NCI-H1048 (cell line): ENCODE data around the gene EDEM2.
"Not testable (repeated sequence)": the region's sequence is repeated elsewhere in the genome, so short reads cannot be mapped to it uniquely, and the experiment has no call there.

ENCODE experiments used
- DNase-seq: peaks from one replicate; lab custom pipeline; 2025; lab: John Stamatoyannopoulos, UW

The EDEM2 gene

DNA sequence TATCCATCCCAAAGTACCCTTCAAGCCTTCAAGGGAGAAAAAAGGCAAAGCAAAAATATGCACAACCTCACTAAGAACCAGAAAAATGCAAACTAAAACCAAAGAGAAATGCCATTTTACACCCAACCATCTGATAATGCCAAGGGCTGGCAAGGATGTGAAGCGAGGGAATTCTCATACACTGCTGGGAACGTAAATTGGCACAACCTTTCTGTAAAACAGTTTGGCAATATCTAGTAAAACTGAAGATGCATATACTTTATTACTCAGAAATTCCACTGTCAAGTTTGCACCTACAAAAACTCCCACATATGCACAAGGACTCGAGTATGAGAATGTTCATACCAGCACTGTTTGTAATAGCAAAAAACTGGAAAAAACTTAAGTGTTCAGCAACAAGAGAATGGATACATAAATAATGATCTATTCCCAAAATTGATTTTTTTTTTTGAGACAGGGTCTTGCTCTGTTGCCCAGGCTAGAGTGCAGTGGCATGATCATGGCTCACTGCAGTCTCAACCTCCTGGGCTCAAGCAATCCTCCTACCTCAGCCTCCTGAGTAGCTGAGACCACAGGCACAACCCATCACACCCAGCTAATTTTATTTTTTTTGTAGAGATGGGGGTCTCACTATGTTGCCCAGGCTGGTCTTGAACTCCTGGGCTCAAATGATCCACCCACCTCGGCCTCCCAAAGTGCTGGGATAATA is 21.7 kb upstream of the EDEM2 start:
- DNase-seq = not testable (repeated sequence)

DNA sequence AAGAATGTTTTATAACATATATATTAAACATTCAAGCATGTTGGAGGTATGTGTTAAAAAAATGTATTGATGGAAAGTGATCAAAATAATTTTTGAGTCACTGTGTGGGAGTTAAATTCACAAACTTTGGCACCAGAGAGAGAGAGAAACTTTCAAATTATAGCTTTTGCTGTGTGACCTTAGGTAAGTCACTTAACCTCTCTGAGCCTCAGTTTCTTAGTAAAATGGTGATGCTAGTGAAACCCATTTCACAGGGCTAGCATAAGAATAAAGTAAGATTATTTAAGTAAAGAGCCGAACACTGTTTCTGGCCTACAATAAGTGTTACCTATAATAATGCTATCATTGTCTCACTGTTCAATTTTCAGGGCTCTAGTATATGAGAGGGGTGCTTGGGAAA is 20.7 kb upstream of the EDEM2 start:
- DNase-seq = no peak

DNA sequence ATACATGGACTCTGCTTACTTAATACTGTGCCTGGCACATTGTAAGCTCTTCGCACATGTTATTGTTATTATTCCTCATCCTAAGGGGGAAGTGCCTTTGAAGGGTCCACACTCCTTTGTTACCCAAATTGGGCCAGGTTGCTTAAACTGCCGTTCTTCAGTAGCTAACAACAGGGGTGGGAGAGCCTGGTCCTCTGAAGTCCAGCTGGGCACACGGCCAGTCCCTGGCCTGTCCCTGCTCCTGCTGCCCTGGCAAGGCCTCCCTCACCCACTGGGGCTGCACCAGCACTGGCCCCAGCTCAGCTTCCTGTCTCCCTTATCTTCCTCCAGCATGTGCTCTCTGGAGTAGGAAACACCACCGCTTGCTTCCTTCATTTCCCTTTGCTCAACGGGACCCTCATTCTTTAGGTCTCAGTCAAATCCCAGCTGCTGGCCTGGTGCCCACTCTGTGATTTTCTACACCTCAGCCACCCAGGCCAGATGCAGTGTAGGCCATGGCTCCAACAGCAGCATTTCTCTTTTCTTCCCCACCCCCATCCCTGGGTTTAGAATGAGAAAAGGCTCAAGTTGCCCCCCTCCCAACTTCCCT is 19.2 kb upstream of the EDEM2 start:
- no peak for DNase-seq

DNA sequence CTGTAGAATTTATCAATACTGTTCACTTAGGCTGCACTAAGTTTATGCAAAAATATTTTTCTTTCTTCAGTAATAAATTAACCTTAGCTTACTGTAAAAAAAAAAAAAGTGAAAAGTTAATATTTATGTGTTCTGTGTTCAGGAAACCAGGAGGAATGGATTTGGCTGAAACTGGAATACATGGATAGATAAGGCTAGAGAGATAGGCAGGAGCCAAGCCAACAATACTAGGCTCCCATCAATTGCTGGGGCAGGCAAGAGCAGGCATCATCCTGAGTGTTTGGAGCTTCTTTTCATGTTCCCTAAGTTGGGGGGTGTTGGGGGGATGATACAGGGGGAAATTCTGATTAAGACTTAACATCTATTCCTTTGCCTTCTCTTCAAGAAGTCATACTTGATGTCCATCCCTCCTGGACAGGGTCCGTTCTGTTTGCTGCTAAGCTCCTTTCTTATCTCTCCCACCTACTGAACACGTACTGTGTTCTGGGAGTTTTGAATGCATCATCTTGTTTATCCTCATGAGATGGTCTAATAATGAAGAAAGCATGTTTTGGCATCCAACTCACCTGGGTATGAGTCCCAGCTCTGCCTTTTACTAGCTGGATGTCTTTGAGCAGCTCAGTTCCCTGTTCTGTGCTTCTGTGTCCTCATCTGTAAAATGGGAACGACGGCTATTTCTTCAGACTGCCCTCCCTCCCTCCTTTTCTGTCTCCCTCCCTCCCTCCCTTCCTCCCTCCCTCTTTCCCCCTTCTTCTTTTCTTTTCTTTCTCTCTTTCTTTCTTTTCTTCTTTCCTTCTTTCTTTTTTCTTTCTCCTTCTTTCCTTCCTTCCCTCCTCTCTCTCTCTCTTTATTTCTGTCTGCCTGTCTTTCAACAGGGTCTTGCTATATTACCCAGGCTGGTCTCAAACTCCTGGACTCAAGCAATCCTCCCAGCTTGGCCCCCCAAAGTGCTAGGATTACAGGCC is 18.4 kb upstream of the EDEM2 start:
- DNase-seq = no peak

DNA sequence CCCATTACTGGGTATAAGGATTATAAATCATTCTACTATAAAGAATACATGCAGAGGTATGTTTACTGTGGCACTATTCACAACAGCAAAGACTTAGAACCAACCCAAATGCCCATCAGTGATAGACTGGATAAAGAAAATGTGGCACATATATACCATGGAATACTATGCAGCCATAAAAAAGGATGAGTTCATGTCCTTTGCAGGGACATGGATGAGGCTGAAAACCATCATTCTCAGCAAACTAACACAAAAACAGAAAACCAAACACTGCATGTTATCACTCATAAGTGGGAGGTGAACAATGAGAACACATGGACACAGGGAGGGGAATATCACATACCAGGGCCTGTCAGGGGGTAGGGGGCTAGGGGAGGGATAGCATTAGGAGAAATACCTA is 17.4 kb upstream of the EDEM2 start:
- not testable (repeated sequence) for DNase-seq

DNA sequence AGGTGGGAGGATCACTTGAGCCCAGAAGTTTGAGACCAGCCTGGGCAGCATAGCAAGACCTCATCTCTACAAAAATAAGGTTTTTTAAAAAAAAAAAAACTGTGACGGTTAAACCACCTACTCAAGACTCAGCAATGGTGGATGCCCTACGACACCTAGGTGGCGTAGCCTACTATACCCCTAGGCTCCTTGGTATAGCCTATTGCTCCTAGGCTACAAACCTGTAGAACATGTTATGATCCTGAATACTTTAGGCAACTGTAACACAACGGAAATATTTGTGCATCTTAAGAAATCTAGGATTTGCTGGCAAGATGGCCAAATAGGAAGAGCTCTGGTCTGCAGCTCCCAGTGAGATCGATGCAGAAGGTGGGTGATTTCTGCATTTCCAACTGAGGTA is 13.2 kb upstream of the EDEM2 start:
- DNase-seq = not testable (repeated sequence)

DNA sequence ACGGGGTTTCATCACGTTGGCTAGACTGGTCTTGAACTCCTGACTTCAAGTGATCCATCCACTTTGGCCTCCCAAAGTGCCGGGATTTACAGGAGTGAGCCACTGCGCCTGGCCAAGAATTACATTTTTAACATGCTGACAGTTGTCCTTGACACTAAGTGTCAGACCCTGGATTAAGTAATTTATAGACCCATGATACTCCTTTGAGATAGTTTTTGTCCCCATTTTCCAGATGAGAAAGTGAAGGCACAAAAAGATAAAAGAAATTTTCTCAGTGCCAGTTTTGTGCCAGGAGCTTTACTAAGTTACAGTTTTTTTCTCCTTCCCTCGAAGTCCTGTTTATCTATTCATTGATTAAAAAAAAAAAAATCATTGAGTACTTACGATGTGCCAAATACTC is 9.8 kb upstream of the EDEM2 start:
- no peak for DNase-seq

DNA sequence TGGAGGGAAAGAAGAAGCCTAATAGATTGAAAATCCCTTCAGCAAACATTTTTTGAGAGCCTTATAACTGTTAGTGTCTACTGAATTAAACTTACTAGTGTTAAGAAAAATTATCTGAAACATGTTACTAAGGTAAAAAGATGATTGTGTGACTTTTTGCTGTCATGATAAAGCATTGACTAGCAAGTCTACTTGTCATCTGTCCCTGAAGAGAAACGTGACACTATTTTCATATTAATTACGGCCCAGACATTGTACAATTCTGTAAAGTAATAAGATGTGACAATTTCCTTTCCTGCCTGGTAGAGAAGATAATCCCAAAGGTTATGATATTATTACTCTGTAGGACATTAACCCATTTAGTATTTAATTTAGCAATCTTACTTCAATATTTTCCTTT is 8.8 kb upstream of the EDEM2 start:
- DNase-seq = no peak

DNA sequence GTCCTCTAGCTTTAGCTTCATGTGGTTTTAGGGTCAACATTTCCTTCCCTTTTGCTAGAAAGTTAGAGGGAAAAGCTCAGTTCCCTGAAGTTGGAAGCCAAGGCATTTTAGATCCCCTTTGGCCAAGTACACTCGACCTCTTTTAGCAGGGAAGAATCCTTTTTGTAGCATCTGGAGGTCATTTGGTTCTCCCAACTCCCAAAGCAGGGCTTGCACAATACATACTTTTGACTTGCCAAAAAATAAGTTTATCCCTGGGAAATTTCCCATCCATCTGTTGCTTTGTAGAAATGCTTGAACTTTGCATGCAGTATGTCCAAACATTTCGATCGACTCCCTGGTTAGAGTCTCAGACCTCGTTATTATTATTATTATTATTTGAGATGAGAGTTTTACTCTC is 4.6 kb upstream of the EDEM2 start:
- no peak for DNase-seq

DNA sequence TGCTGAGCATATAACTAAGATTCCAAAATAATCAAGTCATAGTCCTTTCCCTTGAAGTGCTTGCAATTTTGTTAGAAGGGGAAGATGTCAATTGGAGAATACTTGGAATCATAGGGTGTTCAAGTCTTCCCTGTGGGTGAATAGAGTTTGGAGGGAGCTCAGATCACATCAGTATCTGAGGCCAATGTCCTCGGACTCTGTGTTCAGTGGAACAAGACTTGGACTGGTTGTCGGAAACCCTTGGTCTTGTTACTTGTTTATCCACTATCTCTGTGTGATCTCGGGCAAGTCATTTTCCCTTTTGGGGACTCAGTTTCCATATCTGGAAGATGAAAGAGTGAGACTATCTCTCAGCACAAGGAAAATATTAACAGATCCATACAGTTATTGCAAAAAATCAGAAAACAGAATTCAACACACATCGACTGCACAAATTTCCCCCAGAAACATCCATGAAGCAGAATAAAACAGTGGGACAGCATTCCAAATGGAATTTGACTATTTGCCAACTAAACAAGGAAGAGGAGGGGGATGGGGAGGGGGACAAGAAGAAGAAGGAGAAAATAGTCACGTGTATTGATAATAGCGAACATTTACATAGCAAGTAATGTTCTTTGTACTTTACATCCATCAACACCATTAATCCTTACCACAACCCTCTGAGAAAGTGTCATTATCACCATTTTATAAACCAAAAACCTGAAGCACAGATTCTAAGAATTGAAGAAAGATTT is 3.9 kb upstream of the EDEM2 start:
- DNase-seq = no peak

DNA sequence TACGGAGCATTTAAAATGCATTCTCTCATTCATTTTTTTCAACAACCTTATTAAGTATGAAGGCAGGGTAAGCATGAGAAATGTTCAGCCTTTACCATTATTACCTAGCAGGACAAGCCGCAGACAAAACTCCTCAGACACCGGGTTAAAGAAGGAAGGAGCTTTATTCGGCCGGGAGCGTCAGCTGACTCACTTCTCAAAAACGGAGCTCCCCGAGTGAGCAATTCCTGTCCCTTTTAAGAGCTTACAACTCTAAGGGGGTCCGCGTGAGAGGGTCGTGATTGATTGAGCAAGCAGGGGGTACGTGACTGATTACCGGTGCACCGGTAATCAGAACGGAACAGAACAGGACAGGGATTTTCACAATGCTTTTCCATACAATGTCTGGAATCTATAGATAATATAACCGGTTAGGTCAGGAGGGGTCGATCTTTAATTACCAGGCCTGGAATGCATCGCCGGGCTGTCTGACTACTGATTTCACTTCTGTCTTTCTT is 487 bp upstream of the EDEM2 start:
- not testable (repeated sequence) for DNase-seq

DNA sequence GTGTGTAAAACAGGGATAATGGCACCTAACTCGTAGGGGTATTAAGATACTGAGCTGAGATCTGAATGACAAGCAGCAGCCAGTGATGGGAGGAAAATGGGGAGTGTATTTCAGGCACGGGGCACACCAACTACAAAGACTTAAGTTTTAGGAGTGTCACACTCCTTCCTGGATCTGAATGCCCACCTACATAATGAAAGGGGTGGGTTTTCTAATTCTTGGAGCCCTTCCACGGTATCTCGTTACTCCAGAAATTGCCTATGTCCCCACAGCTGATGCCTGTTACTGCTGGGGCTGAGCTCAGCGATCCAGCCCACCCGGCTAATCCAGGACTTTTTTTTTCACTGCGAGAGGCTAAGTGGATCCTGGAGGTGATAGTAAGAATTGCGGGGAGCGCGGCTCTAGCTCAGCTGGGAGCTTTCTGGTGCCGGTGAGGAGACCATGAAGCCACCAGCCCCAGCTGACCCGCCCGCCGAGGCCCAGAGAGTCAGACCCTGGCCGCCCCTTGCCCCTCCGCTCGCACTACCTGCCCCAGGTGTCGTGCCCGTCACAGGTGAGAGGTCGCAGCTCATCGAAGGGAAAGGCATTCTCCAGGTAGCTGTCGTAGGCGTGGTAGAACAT is 727 bp downstream of the EDEM2 start:
- DNase-seq = no peak

DNA sequence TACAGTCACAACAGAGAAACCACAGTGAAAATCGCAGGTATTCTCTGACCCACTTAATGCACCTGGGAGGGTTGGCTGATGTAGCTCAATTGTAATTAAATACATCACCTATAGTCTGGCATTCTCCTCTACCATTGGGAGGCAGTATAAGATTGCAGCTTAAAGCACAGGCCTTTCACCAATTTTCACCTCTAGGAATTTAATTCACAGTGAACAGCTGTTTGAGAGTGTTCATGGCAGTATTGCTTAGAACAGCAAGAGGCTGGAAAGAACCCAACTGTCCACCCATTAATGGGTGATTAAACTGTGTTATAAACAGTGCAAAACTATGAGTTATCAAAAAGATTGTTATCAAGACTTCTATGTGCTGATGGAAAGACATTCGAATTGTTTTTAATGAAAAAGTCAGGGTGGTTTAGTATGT is 2.0 kb downstream of the EDEM2 start:
- peak; percentile 17 for DNase-seq

DNA sequence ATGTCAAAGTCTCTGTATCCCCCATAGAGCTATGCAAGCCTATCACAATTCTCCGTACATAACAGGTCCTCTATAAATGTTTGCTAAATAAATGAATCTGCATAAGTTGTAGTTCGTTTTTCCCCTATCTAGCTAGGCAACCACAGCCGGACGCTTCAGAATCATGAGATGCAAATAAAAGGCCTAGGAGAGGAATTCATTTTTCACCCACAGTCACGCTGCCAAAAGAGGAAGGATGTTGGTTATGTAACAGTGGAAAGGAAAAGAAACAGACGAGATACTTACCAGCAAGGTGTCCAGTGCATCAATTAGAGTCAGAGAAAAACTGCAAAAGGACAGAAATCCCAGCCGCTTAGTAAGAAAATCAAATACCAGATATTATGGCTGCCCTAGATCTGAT is 2.4 kb downstream of the EDEM2 start:
- DNase-seq = no peak

DNA sequence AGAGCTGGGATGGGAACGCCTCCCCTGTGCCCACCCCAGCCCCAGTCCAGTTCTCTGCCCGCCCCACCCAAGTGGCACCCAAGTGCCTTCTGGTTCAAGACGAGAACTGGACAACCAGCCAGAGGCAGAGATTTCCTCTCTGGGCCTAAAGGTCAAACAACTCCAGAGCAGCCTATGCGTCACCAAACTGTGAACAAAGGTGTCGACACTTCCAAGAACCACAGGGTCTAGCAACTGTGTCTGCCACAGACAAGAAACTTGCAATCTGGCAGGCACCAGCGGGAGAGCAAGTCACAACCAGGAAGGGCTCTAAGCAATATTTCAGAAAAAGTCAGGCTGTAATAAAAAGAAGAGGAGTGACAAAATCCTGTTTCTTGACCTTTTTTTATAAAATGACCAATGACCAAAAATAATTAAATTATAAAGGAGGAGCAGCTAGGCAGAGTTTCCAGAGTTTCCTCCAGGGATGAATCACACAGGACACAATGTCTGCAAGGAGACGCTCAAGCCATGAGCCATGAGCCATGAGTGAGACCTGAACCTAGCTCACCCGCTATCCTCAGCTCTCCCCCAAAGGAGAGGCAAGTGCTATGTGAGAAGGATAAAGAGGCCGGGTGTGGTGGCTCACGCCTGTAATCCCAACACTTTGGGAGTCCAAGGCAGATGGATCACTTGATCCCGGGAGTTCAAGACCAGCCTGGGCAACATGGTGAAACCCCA is 11.1 kb downstream of the EDEM2 start:
- DNase-seq = no peak

DNA sequence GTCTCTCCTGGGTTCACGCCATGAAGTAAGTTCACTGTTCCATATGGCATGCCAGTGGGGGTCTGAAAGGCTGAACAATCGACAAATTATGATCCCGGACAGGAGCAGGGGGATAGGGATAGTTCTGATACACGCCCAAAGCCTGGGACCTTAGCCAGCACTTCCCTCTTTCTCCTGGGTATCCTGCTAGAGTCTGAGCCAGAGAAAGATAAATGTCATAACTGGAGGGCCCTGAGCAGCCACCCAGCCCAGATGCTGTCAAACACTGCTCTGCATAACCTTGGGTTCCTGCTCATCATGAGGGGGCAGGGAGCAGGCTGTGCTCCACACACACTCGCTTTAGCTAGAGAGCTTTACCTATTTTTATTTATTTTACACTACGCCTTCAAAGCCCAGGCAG is 12.3 kb downstream of the EDEM2 start:
- DNase-seq = no peak

DNA sequence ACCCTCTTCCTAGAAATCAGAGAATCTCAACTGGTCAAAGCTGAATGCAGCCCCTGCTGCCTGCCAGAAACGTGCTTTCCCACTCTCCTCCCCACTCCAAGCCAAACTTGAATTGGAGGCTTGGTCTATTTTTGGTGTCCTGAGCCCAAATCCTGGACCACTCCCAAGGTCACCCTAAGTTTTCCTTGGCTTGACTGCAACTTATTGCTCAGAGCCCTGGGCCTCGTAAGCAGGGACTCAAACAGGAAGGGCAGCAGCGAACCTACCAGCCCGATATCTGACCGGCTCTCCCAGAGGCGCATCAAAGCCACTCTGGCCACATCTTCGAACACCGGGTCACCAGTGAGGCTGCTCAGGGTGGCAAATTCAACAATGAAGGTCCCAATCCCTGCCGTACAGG is 12.7 kb downstream of the EDEM2 start:
- no peak for DNase-seq

DNA sequence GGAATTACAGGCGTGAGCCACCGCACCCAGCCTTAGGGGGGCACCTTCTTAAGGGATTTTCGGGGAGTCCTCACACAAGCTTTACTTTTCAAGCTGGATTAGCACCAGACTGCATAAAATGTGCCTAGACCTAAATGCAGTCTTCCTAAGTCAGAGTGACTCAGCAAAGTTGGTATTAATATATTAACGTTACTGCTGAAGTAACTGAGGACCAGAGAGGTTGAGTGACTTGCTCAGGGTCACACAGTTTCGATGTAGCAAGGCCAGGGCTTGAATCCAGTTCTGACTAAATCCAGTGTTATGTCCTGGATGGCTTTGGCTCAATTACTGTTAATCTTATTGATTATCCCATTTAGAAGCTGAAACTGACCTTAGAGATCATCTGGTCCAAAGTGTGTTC is 13.4 kb downstream of the EDEM2 start:
- no peak for DNase-seq

DNA sequence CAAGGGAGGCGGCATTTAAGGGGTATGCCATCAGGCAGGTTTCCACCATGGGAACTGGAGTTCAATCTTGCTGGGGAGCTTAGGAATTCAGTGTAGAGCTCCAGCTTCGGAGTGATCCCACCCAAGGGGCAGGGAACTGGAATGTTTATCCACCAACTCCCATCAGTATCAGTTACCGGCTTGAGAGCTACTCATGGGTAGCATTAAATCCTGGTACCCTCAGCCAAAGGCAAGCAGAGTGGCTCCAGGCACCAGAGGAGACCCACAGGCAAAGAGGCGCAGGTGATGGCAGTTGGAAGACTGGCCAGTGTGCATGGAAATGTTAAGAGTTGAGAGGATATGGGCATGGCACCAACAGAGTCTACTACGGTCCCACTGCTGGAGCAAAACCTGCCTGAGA is 14.1 kb downstream of the EDEM2 start:
- DNase-seq = no peak

DNA sequence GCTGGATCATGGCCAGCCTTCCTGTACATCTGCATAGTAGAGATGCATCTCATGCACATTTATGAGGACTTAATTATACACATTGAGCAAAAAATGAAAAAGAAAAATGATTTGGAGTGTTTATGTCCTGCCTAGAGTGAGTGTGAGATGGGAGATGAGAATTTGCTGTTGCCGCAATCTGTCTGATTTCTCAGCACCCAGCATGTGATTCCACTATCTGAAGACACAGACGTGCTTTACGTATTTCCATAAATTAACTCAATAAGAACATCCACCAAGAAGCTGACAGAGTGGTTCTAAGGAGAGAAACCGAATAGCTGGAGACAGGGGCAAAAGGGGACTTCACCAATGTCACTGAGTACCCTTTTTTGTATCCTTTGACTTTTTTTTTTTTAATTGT is 15.2 kb downstream of the EDEM2 start:
- DNase-seq = no peak

DNA sequence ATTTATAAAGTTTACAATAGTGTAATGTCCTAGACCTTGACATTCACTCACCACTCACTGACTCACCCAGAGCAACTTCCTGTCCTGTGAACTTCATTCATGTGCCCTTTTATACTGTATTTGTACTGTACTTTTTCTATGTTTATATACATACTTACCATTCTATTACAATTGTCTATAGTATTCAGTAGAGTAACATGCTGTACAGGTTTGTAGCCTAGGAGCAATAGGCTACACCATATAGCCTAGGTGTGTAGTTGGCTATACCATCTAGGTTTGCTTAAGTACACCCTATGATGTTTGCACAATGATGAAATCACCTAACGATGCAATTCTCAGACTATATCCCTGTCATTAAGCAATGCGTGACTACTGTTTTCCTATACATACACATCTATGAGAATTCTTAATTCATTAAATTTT is 17.5 kb downstream of the EDEM2 start:
- no peak for DNase-seq
